Stomach smooth muscle (tissue), 2 donors: ENCODE data around the gene PGLYRP3.

Source experiments
- H3K27ac ChIP-seq: one replicate; pipeline ENCODE4 v1.7.0; 2013; ENCODE audit warnings: mild to moderate bottlenecking, low read length, inconsistent platforms
- H3K27me3 ChIP-seq, 2 donors: one replicate each; pipeline ENCODE4 v1.7.0; 2013; ENCODE audit warnings: low read length in 2 of 2; ENCODE audit not compliant: insufficient read depth in 2 of 2, control insufficient read depth in 1 of 2
- H3K36me3 ChIP-seq, 2 donors: one replicate each; pipeline ENCODE4 v1.7.0; 2013; ENCODE audit warnings: low read length in 2 of 2; ENCODE audit not compliant: control insufficient read depth in 2 of 2, insufficient read depth in 2 of 2
- H3K4me1 ChIP-seq: one replicate; pipeline ENCODE4 v1.7.0; 2013; ENCODE audit warnings: low read length; ENCODE audit not compliant: control insufficient read depth, insufficient read depth
- H3K4me3 ChIP-seq, 2 donors: one replicate each; pipeline ENCODE4 v1.7.0; 2013; ENCODE audit warnings: low read length in 2 of 2
- H3K9ac ChIP-seq, 2 donors: one replicate each; pipeline ENCODE4 v1.7.0; 2013; ENCODE audit warnings: low read length in 2 of 2, mild to moderate bottlenecking in 1 of 2
- H3K9me3 ChIP-seq, 2 donors: one replicate each; pipeline ENCODE4 v1.7.0; 2013; ENCODE audit warnings: low read length in 2 of 2; ENCODE audit not compliant: control insufficient read depth in 2 of 2
- donor health status: healthy.
- donor health status: Pancreatic carcinoma.

PGLYRP3 gene

DNA sequence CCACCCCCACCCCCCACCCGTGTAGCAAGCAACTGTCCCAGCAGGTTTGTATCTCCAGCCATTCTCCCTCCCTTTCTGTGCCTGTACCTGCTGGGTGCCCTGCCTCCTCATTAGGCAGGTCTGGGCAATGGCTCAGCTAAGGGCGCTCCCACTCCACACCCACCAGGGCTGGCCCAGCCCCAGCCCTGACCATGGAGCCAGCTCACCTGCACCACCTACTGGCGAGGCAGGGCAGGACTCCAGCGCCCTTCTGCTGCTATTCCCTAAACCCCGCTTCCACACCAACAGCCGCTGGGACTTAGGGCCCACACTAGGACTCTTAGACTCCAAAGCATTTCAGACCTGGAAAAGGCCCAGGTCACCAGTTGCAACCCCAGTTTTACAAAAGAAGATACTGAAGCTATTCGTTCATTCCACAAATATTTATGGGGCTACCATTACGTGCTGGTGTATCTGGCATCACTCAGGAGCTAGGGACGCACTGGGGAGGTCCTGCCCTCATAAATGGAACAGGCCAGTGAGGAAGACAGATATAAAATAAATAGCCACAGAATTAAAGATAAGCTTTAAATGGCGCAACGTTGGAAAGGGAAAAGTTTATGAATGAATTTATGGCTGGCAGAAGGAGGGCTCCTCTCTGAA is 24.0 kb downstream of the PGLYRP3 start:
- H3K27ac ChIP-seq = no peak overlapping the region
- H3K27me3 ChIP-seq = peaks cover 3 to 8% of the 10 kb centered on the region in 2 donors
- H3K36me3 ChIP-seq = no peaks in the 10 kb centered on the region
- H3K9me3 ChIP-seq = no peaks in the 10 kb centered on the region
- H3K9ac ChIP-seq = no peak overlapping the region
- H3K4me1 ChIP-seq = no peaks in the 10 kb centered on the region
- no peak overlapping the region for H3K4me3 ChIP-seq

DNA sequence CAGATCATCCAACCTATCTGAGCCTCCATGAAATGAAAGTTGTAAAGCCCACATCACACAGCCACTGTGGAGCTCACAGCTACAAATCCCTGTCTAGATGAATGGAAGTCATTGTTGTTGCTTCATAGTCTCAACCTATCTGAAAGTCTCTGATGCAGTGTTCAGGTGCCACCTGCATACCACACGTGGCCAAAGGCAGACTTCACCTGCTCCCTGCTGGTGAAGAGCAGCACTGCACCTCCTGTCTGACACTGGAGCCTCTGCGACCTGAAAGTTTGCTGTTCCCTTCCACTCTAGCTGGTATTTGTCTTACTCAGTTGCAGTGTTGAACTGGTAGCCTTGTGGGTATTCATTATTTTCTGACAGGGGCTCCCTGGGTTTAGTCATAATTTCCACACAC is 34.9 kb downstream of the PGLYRP3 start:
- Histone ChIP-seq H3K27me3 (peaks cover under 1 to 5% of the 10 kb centered on the region in 2 donors), H3K36me3 (no peaks in the 10 kb centered on the region), H3K4me1 (no peaks in the 10 kb centered on the region), H3K9me3 (no peaks in the 10 kb centered on the region), H3K4me3 (no peak overlapping the region), H3K27ac (no peak overlapping the region), H3K9ac (no peak overlapping the region)

DNA sequence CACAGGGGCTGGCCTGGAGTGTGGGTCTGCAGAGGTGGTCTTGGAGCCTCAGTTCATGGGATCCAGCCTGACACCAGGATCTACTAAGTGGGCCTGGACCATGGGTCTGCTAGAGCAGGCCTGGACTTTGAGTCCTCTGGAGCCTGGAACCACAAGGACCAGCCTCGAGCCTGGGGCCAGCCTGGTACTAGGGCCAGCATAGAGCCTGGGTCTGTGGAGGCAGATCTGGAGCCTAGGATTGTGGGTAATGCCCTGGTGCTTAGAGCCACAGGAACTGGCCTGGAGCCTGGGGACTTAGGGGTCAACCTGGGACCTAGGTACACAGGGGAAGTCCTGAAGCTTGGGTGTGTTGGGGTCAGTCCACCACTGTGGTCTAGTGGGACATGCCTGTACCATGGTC is 40.6 kb downstream of the PGLYRP3 start:
- peaks cover 9 to 10% of the 10 kb centered on the region in 2 donors for H3K27me3 ChIP-seq
- H3K9ac ChIP-seq = no peak overlapping the region
- no peak overlapping the region for H3K4me3 ChIP-seq
- no peaks in the 10 kb centered on the region for H3K4me1 ChIP-seq
- H3K27ac ChIP-seq = no peak overlapping the region
- H3K36me3 ChIP-seq = no peaks in the 10 kb centered on the region
- no peaks in the 10 kb centered on the region for H3K9me3 ChIP-seq

DNA sequence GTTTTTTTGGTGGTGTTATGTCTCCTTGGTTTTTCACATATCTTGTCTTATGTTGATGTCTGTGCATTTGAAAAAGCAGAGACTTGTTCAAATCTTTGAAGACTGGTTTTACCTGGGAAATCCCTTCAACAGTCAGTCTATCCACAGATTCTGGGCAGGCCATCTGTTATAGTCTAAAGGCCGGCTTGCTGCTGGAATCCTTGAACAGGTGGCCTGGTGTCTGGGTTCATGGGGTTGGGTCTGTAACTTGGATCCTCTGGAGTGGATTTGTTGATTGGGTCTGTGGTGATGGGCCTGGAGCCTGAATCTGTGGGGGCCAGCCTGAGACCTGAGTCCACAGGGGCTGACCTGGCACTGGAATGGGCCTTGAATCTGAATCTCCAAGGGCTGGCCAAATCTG is 41.0 kb downstream of the PGLYRP3 start:
- Histone ChIP-seq H3K9ac (no peak overlapping the region), H3K36me3 (no peaks in the 10 kb centered on the region), H3K9me3 (no peaks in the 10 kb centered on the region), H3K27ac (no peak overlapping the region), H3K4me1 (no peaks in the 10 kb centered on the region), H3K27me3 (peaks cover 9 to 10% of the 10 kb centered on the region in 2 donors), H3K4me3 (no peak overlapping the region)

DNA sequence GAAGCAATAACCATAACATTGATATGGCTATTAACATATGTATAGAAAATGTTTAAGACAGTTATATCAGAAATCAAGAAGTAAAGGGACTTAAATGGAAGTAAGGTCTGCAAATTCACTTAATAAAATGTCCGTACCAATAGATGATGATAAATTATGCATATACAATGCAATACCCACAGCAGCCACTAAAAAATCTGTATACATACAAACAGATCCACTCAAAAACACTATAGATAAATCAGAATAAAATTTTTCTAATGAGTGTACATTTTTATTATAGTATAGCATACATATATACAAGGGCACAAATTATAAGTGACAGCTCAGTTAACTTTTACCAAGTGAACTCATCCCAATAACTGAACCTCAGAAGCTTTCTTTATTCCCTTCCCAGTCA is 47.3 kb downstream of the PGLYRP3 start:
- H3K4me3 ChIP-seq = no peak overlapping the region

DNA sequence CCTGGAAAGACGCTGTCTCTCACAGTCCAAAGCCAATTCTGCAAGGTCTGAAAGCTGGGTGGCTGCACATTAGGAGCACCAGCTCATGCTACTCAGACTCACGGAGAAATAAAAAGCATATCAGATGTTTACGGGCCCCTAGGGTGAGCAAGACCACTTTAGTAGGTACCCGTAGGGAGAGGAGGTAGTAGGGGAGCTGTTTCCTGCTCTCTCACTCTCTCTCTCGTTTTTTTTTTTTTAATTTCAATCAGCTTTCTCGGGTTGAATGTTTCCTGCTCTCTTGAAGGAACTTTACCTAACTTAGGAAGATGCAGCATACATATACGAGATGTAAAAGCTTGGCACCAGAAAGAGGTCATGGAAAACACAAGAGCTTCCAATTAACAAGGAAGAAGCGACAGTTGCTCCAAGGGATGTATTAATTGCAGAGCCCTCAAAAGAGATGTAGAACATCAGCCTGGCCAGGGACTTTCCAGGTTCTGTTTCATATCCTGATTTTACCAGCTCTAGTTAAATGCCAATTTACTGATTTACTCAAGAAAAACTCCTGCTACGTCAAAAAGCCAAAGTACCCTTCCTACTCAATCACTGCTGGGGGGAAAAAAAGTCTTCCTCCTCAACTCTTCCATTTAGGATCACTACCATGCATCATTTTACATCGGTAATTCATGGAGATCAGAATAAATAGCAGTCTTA is 50.1 kb downstream of the PGLYRP3 start:
- peaks cover 10% of the 10 kb centered on the region for H3K4me1 ChIP-seq
- H3K36me3 ChIP-seq = no peaks in the 10 kb centered on the region
- no peak overlapping the region for H3K9ac ChIP-seq
- H3K27me3 ChIP-seq = peaks cover 37 to 49% of the 10 kb centered on the region in 2 donors
- H3K9me3 ChIP-seq = no peaks in the 10 kb centered on the region
- no peak overlapping the region for H3K27ac ChIP-seq
- H3K4me3 ChIP-seq = no peak overlapping the region

More for the DNA sequence above, 47.3 kb downstream of the PGLYRP3 start:
- Histone ChIP-seq H3K9ac (no peak overlapping the region), H3K27ac (no peak overlapping the region), H3K36me3 (no peaks in the 10 kb centered on the region), H3K9me3 (no peaks in the 10 kb centered on the region), H3K4me1 (peaks cover 10% of the 10 kb centered on the region), H3K27me3 (peaks cover 26 to 40% of the 10 kb centered on the region in 2 donors)

DNA sequence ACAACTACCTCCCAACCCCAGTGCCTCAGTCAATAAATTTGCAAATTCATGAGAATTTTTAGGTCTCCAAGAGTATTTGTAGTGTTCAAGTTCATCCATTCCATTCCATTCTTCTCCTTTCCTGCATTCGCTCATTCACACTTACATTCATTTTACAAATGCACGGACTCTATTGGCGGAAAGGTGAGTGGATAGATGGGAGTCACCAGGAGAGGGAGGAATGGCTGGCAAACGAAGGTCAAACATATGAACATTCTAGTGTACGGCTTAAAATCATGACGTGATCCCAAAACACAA is 50.7 kb downstream of the PGLYRP3 start:
- Histone ChIP-seq H3K9me3 (no peaks in the 10 kb centered on the region), H3K9ac (no peak overlapping the region), H3K27ac (no peak overlapping the region), H3K36me3 (no peaks in the 10 kb centered on the region), H3K27me3 (peaks cover 37 to 49% of the 10 kb centered on the region in 2 donors), H3K4me1 (peaks cover 10% of the 10 kb centered on the region), H3K4me3 (peak overlapping the region; percentile 23 to 64)

DNA sequence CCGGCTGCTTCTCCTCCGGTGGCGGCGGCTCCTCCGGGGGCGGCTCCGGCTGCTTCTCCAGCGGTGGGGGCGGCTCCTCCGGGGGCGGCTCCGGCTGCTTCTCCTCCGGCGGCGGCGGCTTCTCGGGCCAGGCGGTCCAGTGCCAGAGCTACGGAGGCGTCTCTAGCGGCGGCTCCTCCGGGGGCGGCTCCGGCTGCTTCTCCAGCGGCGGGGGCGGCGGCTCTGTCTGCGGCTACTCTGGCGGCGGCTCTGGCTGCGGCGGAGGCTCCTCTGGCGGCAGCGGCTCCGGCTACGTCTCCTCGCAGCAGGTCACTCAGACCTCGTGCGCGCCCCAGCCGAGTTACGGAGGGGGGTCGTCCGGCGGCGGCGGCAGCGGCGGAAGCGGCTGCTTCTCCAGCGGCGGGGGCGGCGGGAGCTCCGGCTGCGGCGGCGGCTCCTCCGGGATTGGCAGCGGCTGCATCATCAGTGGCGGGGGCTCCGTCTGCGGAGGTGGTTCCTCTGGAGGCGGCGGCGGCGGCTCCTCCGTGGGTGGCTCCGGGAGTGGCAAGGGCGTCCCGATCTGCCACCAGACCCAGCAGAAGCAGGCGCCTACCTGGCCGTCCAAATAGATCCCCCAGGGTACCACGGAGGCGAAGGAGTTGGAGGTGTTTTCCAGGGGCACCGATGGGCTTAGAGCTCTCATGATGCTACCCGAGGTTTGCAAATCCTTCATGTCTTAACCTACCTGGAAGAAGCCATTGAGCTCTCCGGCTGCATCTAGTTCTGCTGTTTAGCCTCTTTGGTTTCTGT is 51.3 kb downstream of the PGLYRP3 start:
- Histone ChIP-seq H3K9ac (no peak overlapping the region), H3K4me3 (peak overlapping the region; percentile 23 to 64), H3K9me3 (no peaks in the 10 kb centered on the region), H3K36me3 (no peaks in the 10 kb centered on the region), H3K27me3 (peaks cover 37 to 49% of the 10 kb centered on the region in 2 donors), H3K4me1 (peaks cover 10% of the 10 kb centered on the region), H3K27ac (no peak overlapping the region)

DNA sequence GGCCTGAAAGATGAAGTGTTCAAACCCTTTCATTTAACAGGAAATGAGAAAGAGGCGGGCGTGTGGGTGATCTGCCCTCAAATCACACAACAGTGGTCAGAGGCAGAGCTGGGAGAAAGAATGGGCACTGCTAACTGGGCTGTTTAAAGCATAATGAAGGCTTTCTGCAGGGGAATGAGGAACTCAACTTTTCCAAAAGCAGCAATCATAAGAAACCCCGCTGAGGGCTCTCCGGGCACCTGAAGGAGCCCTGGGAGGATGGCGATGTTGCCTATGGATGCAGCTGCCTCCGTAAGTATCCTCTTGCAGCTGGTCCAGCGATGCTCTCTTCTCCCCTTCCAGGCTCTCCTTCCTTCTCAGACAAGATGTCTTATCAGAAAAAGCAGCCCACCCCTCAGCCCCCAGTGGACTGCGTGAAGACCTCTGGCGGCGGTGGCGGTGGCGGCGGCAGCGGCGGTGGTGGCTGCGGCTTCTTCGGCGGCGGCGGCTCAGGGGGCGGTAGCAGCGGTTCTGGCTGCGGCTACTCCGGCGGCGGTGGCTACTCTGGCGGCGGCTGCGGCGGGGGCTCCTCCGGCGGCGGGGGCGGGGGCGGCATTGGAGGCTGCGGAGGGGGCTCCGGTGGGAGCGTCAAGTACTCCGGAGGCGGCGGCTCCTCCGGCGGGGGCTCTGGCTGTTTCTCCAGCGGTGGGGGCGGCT is 52.0 kb downstream of the PGLYRP3 start:
- Histone ChIP-seq H3K36me3 (no peaks in the 10 kb centered on the region), H3K9me3 (no peaks in the 10 kb centered on the region), H3K4me3 (peak overlapping the region in 1 of 2 donors; percentile 64)

DNA sequence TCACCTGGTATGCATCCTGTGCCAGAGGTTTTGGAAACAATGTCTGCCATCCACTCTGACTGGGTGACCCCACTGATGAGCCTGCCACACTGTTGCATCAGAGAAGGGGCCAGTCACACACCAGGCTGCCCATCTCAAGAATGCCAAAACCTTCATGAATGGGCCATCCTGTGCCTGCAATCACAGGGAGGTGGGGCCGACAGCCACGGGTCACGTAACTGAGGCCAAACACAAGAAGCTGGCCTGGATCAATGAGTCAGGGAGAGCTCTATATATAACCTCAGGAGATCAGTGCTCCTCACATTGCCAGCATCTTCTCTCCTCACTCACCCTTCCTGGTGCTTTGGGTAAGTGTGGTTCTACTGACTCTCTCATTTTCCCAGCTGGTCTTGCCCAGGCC is 53.4 kb downstream of the PGLYRP3 start, which contains the start of gene LORICRIN:
TSS of gene LORICRIN (plus strand) at position 301 of the 400 bp plus-strand sequence. CDS start 1,263 bp downstream, outside the sequence.
- H3K27me3 ChIP-seq = peaks cover 36 to 40% of the 10 kb centered on the region in 2 donors

More for the DNA sequence above, 52.0 kb downstream of the PGLYRP3 start:
- Histone ChIP-seq H3K9ac (no peak overlapping the region), H3K27me3 (peaks cover 37 to 49% of the 10 kb centered on the region in 2 donors), H3K4me1 (peaks cover 10% of the 10 kb centered on the region), H3K27ac (no peak overlapping the region)

More for the DNA sequence above, 53.4 kb downstream of the PGLYRP3 start, which contains the start of gene LORICRIN:
- H3K9me3 ChIP-seq = no peaks in the 10 kb centered on the region
- H3K4me1 ChIP-seq = peaks cover 10% of the 10 kb centered on the region
- H3K4me3 ChIP-seq = no peak within 1 kb of the TSS
- no peaks in the 10 kb centered on the region for H3K36me3 ChIP-seq
- H3K9ac ChIP-seq = no peak within 1 kb of the TSS
- H3K27ac ChIP-seq = no peak within 1 kb of the TSS
